Esophagus squamous epithelium (tissue), 4 donors: Measurements from ENCODE around the gene LPAR1.

ENCODE experiments used
- CTCF ChIP-seq, 6 experiments: fragments of 450-650 bp in 4 of 6; fragments of 200-600 bp in 2 of 6; sonication (generic) in 2 of 6; IDR thresholded peaks; one replicate each; pipeline ENCODE4 v1.5.1; 2016 to 2019; ENCODE audit warnings: antibody characterized with exemption in 6 of 6, mild to moderate bottlenecking in 4 of 6, moderate library complexity in 4 of 6
- POLR2A ChIP-seq, 4 donors: fragments of 450-650 bp; IDR thresholded peaks; one replicate each; pipeline ENCODE4 v1.6.1; 2017; ENCODE audit warnings: antibody characterized with exemption in 4 of 4, mild to moderate bottlenecking in 4 of 4, moderate library complexity in 3 of 4

- TF ChIP-seq CTCF (IDR thresholded peaks at IDR 0.05) (no peak), POLR2A (IDR thresholded peaks at IDR 0.05) (no peak)
Observed at GRCh38 chr9:111065414-111065813, 27.1 kb upstream of the LPAR1 start.
